ENCODE measurements around the gene LRIT1. TPM values are rescaled to one million over a fixed set of nuclear protein-coding genes. Genes with fewer than 3 reads are reported as not detected.
"Not testable (repeated sequence)": the region's sequence is repeated elsewhere in the genome, so short reads cannot be mapped to it uniquely, and the experiment has no call there.

LRIT1 gene
- polyA plus RNA-seq = not detected

GRCh38 chr10:84241185-84241790 lies at the start of gene LRIT1:
Gene LRIT1, minus strand, starts transcription at chr10:84241546. Its CDS starts 107 bp downstream, at chr10:84241439.
- no peaks in the 10 kb centered on the region for H3K27me3 ChIP-seq (ENCODE audit: control insufficient read depth in 1 of 2, insufficient read depth in 2 of 2, low read length in 2 of 2)
- H3K4me3 ChIP-seq (ENCODE audit: low read depth in 1 of 2, low read length in 2 of 2) = no peak within 1 kb of the TSS
- no peak within 1 kb of the TSS for H3K27ac ChIP-seq (ENCODE audit: low read depth in 2 of 2, low read length in 1 of 2)
- no peaks in the 10 kb centered on the region for H3K36me3 ChIP-seq (ENCODE audit: control insufficient read depth in 2 of 2, insufficient read depth in 2 of 2, low read length in 1 of 2)
- WGBS, 2 donors = 83 to 87% methylated on average over 13 of the region's 13 CpGs
- H3K9me3 ChIP-seq (ENCODE audit: control insufficient read depth in 2 of 2, insufficient read depth in 1 of 2, low read depth in 1 of 2, low read length in 1 of 2) = no peaks in the 10 kb centered on the region
- no peaks in the 10 kb centered on the region for H3K4me1 ChIP-seq (ENCODE audit: control insufficient read depth in 2 of 2, insufficient read depth in 2 of 2, low read length in 1 of 2)

DNA sequence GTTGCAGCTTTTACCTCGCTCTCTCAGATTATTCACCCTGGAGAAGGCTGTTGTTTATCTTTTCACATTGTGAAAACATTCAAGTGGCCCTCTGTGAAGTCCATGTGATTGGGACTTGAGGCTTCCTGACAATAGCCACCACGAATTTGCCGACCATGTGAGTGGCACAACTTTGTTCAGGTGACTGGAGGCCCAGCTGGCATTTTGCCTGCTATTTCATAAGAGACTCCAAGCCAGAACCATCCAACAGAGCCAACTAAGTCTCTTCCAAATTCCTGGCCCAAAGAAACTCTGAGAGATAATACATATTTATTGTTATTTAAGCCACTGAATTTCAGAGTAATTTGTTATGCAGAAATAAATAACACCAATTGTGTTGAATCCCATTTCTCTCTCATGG lies 48.9 kb upstream of the LRIT1 start:
- no peak overlapping the region for H3K27ac ChIP-seq (ENCODE audit: low read depth in 2 of 2, low read length in 1 of 2)
- H3K4me3 ChIP-seq (ENCODE audit: low read depth in 1 of 2, low read length in 2 of 2) = no peak overlapping the region
- no peaks in the 10 kb centered on the region for H3K36me3 ChIP-seq (ENCODE audit: control insufficient read depth in 2 of 2, insufficient read depth in 2 of 2, low read length in 1 of 2)
- H3K4me1 ChIP-seq (ENCODE audit: control insufficient read depth in 2 of 2, insufficient read depth in 2 of 2, low read length in 1 of 2) = no peaks in the 10 kb centered on the region
- H3K9me3 ChIP-seq (ENCODE audit: control insufficient read depth in 2 of 2, insufficient read depth in 1 of 2, low read depth in 1 of 2, low read length in 1 of 2) = no peaks in the 10 kb centered on the region
- 54 to 67% methylated on average over 3 of the region's 3 CpGs for WGBS, 2 donors
- H3K27me3 ChIP-seq (ENCODE audit: control insufficient read depth in 1 of 2, insufficient read depth in 2 of 2, low read length in 2 of 2) = no peaks in the 10 kb centered on the region

DNA sequence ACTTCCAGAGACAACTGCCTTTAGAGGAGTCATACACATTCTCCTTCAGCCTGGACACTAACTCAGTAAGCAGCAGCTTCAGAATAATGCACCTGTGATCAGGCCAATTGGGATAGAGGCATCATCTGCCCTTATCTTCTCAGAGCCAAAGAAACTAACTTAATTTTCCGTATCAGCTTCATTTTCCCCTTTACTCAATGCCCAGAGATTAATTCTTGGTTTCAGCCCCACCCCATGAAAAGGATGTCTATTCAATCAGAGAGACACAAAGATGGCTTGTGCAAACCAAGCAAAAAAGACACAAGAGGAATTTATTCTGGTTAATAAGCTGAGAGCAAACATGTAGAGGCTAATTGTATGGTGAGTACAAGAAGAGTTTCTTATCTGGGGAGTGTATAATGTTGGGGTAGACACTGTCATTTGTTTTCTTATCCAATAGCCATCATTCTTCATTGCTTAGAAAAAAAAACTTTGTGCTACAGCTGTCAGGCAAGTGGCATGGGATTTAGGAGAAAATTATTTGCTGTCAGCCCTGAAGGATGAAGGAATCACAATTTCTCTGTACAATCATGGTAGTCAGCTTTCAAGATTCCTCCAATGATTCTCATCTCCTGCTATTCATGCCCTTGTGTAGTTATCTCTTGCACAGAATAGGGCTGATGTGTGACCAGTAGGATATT lies 48.3 kb upstream of the LRIT1 start:
- no peaks in the 10 kb centered on the region for H3K27me3 ChIP-seq (ENCODE audit: control insufficient read depth in 1 of 2, insufficient read depth in 2 of 2, low read length in 2 of 2)
- WGBS, 2 donors = 57 to 86% methylated on average over 1 of the region's 1 CpG
- no peaks in the 10 kb centered on the region for H3K9me3 ChIP-seq (ENCODE audit: control insufficient read depth in 2 of 2, insufficient read depth in 1 of 2, low read depth in 1 of 2, low read length in 1 of 2)
- no peaks in the 10 kb centered on the region for H3K4me1 ChIP-seq (ENCODE audit: control insufficient read depth in 2 of 2, insufficient read depth in 2 of 2, low read length in 1 of 2)
- no peak overlapping the region for H3K27ac ChIP-seq (ENCODE audit: low read depth in 2 of 2, low read length in 1 of 2)
- H3K4me3 ChIP-seq (ENCODE audit: low read depth in 1 of 2, low read length in 2 of 2) = no peak overlapping the region
- no peaks in the 10 kb centered on the region for H3K36me3 ChIP-seq (ENCODE audit: control insufficient read depth in 2 of 2, insufficient read depth in 2 of 2, low read length in 1 of 2)

DNA sequence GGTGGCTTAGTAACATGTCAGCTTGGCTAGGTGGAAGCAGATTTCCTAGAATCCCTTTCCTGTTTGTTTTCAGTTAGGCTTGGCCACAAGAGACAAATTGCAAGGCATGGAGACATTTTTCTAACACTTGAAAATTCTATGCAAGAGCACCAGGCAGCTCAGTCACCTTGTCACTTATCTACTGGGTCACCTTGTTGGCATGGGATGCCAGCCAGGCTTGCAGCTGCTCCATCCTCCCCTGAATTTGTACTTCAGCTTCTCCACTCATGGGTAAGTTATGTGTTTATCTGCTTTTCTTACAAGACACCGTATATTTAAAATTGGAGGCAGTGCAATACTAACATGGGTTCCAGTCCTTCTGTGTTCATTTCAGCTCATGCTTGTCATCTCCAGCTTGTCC lies 46.8 kb upstream of the LRIT1 start:
- Histone ChIP-seq H3K36me3 (ENCODE audit: control insufficient read depth in 2 of 2, insufficient read depth in 2 of 2, low read length in 1 of 2) (no peaks in the 10 kb centered on the region), H3K9me3 (ENCODE audit: control insufficient read depth in 2 of 2, insufficient read depth in 1 of 2, low read depth in 1 of 2, low read length in 1 of 2) (no peaks in the 10 kb centered on the region), H3K4me1 (ENCODE audit: control insufficient read depth in 2 of 2, insufficient read depth in 2 of 2, low read length in 1 of 2) (no peaks in the 10 kb centered on the region), H3K27me3 (ENCODE audit: control insufficient read depth in 1 of 2, insufficient read depth in 2 of 2, low read length in 2 of 2) (no peaks in the 10 kb centered on the region), H3K27ac (ENCODE audit: low read depth in 2 of 2, low read length in 1 of 2) (no peak overlapping the region), H3K4me3 (ENCODE audit: low read depth in 1 of 2, low read length in 2 of 2) (no peak overlapping the region)
- 93 to 98% methylated on average over 1 of the region's 1 CpG for WGBS, 2 donors

GRCh38 chr10:84286695-84287094 lies 45.3 kb upstream of the LRIT1 start:
- Histone ChIP-seq H3K4me1 (ENCODE audit: control insufficient read depth in 2 of 2, insufficient read depth in 2 of 2, low read length in 1 of 2) (no peaks in the 10 kb centered on the region), H3K27me3 (ENCODE audit: control insufficient read depth in 1 of 2, insufficient read depth in 2 of 2, low read length in 2 of 2) (no peaks in the 10 kb centered on the region)

DNA sequence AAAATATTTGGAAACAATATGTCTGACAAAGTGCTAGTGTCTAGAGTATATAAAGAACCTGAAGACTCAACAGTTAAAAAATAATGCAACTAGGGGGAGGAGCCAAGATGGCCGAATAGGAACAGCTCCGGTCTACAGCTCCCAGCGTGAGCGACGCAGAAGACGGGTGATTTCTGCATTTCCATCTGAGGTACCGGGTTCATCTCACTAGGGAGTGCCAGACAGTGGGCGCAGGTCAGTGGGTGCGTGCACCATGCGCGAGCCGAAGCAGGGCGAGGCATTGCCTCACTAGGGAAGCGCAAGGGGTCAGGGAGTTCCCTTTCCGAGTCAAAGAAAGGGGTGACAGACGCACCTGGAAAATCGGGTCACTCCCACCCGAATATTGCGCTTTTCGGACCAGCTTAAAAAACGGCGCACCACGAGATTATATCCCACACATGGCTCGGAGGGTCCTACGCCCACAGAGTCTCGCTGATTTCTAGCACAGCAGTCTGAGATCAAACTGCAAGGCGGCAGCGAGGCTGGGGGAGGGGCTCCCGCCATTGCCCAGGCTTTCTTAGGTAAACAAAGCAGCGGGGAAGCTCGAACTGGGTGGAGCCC lies 38.6 kb upstream of the LRIT1 start:
- H3K36me3 ChIP-seq (ENCODE audit: control insufficient read depth in 2 of 2, insufficient read depth in 2 of 2, low read length in 1 of 2) = not testable (repeated sequence)

More at GRCh38 chr10:84286695-84287094, 45.3 kb upstream of the LRIT1 start:
- no peaks in the 10 kb centered on the region for H3K36me3 ChIP-seq (ENCODE audit: control insufficient read depth in 2 of 2, insufficient read depth in 2 of 2, low read length in 1 of 2)
- no peak overlapping the region for H3K4me3 ChIP-seq (ENCODE audit: low read depth in 1 of 2, low read length in 2 of 2)
- no peak overlapping the region for H3K27ac ChIP-seq (ENCODE audit: low read depth in 2 of 2, low read length in 1 of 2)
- no peaks in the 10 kb centered on the region for H3K9me3 ChIP-seq (ENCODE audit: control insufficient read depth in 2 of 2, insufficient read depth in 1 of 2, low read depth in 1 of 2, low read length in 1 of 2)

GRCh38 chr10:84270708-84271107 lies 29.4 kb upstream of the LRIT1 start:
- Histone ChIP-seq H3K9me3 (ENCODE audit: control insufficient read depth in 2 of 2, insufficient read depth in 1 of 2, low read depth in 1 of 2, low read length in 1 of 2) (no peaks in the 10 kb centered on the region), H3K27ac (ENCODE audit: low read depth in 2 of 2, low read length in 1 of 2) (no peak overlapping the region)
- WGBS, 2 donors = 32 to 44% methylated on average over 1 of the region's 1 CpG

More for the DNA sequence above, 38.6 kb upstream of the LRIT1 start:
- H3K27ac ChIP-seq (ENCODE audit: low read depth in 2 of 2, low read length in 1 of 2); H3K9me3 ChIP-seq (ENCODE audit: control insufficient read depth in 2 of 2, insufficient read depth in 1 of 2, low read depth in 1 of 2, low read length in 1 of 2); H3K4me3 ChIP-seq (ENCODE audit: low read depth in 1 of 2, low read length in 2 of 2); H3K4me1 ChIP-seq (ENCODE audit: control insufficient read depth in 2 of 2, insufficient read depth in 2 of 2, low read length in 1 of 2); H3K27me3 ChIP-seq (ENCODE audit: control insufficient read depth in 1 of 2, insufficient read depth in 2 of 2, low read length in 2 of 2): not testable (repeated sequence)
- WGBS, 2 donors = 66 to 73% methylated on average over 30 of the region's 31 CpGs

GRCh38 chr10:84269773-84270172 lies 28.4 kb upstream of the LRIT1 start:
- H3K36me3 ChIP-seq (ENCODE audit: control insufficient read depth in 2 of 2, insufficient read depth in 2 of 2, low read length in 1 of 2) = no peaks in the 10 kb centered on the region
- 55 to 58% methylated on average over 2 of the region's 2 CpGs for WGBS, 2 donors
- H3K9me3 ChIP-seq (ENCODE audit: control insufficient read depth in 2 of 2, insufficient read depth in 1 of 2, low read depth in 1 of 2, low read length in 1 of 2) = no peaks in the 10 kb centered on the region
- no peak overlapping the region for H3K4me3 ChIP-seq (ENCODE audit: low read depth in 1 of 2, low read length in 2 of 2)
- no peaks in the 10 kb centered on the region for H3K27me3 ChIP-seq (ENCODE audit: control insufficient read depth in 1 of 2, insufficient read depth in 2 of 2, low read length in 2 of 2)
- no peak overlapping the region for H3K27ac ChIP-seq (ENCODE audit: low read depth in 2 of 2, low read length in 1 of 2)
- H3K4me1 ChIP-seq (ENCODE audit: control insufficient read depth in 2 of 2, insufficient read depth in 2 of 2, low read length in 1 of 2) = no peaks in the 10 kb centered on the region

More at GRCh38 chr10:84270708-84271107, 29.4 kb upstream of the LRIT1 start:
- H3K4me1 ChIP-seq (ENCODE audit: control insufficient read depth in 2 of 2, insufficient read depth in 2 of 2, low read length in 1 of 2) = no peaks in the 10 kb centered on the region
- H3K36me3 ChIP-seq (ENCODE audit: control insufficient read depth in 2 of 2, insufficient read depth in 2 of 2, low read length in 1 of 2) = no peaks in the 10 kb centered on the region
- H3K4me3 ChIP-seq (ENCODE audit: low read depth in 1 of 2, low read length in 2 of 2) = no peak overlapping the region
- no peaks in the 10 kb centered on the region for H3K27me3 ChIP-seq (ENCODE audit: control insufficient read depth in 1 of 2, insufficient read depth in 2 of 2, low read length in 2 of 2)

DNA sequence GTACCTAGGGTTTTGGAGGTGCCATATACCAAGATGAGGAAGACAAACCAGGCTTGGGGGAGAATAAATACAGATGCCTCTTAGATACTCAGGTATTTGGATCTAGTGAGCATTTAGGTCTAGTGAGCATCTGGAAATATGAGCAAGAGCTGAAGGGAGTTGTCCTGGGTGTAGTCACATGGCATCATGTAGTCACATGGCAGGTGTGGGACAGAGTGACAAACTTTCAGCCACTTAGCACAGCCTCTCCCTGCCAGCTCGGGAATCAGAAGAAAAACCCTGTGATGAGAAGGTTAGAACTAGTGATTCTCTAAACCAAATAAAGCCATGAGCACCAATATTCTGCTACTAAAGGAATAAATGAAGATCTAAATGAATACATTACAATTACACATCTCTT lies 27.8 kb upstream of the LRIT1 start:
- 61 to 67% methylated on average over 1 of the region's 1 CpG for WGBS, 2 donors
- Histone ChIP-seq H3K27me3 (ENCODE audit: control insufficient read depth in 1 of 2, insufficient read depth in 2 of 2, low read length in 2 of 2) (no peaks in the 10 kb centered on the region), H3K27ac (ENCODE audit: low read depth in 2 of 2, low read length in 1 of 2) (no peak overlapping the region), H3K9me3 (ENCODE audit: control insufficient read depth in 2 of 2, insufficient read depth in 1 of 2, low read depth in 1 of 2, low read length in 1 of 2) (no peaks in the 10 kb centered on the region), H3K4me3 (ENCODE audit: low read depth in 1 of 2, low read length in 2 of 2) (no peak overlapping the region), H3K36me3 (ENCODE audit: control insufficient read depth in 2 of 2, insufficient read depth in 2 of 2, low read length in 1 of 2) (no peaks in the 10 kb centered on the region), H3K4me1 (ENCODE audit: control insufficient read depth in 2 of 2, insufficient read depth in 2 of 2, low read length in 1 of 2) (no peaks in the 10 kb centered on the region)

Measured in esophagus (tissue), 2 donors.